Measurements from ENCODE around the gene EBF3.

GRCh38 chr10:129852829-129853561 lies 111.1 kb downstream of the EBF3 start:
- no peak for TF ChIP-seq POLR2A (IDR thresholded peaks at IDR 0.05)
- TF ChIP-seq CTCF (IDR thresholded peaks at IDR 0.05), result no peak
